DOHH2 (cell line): Measurements from ENCODE around the gene KLF16.

Experiments
- H3F3A ChIP-seq: fragments of 200-600 bp; sonication (generic), shearing (Covaris generic); 2 replicates; pipeline ENCODE4 v1.6.0; 2016; ENCODE audit warnings: antibody characterized with exemption, mild to moderate bottlenecking; ENCODE audit not compliant: control insufficient read depth, insufficient read depth
- H3K27ac ChIP-seq: fragments of 200-600 bp; sonication (generic); 2 replicates; pipeline ENCODE4 v1.5.1; 2014; ENCODE audit warnings: low read depth, mild to moderate bottlenecking, low read length, moderate library complexity
- H3K27me3 ChIP-seq: fragments of 200-600 bp; sonication (generic); 2 replicates; pipeline ENCODE4 v1.6.1; 2014; ENCODE audit warnings: mild to moderate bottlenecking, low read length, mixed read lengths; ENCODE audit not compliant: control insufficient read depth
- H3K36me3 ChIP-seq: fragments of 200-600 bp; sonication (generic); 2 replicates; pipeline ENCODE4 v1.6.1; 2014; ENCODE audit warnings: mild to moderate bottlenecking, low read length, moderate library complexity, mixed read lengths; ENCODE audit not compliant: control insufficient read depth
- H3K4me1 ChIP-seq: fragments of 200-600 bp; sonication (generic); 2 replicates; pipeline ENCODE4 v1.6.1; 2014; ENCODE audit warnings: mild to moderate bottlenecking, low read length, mixed read lengths; ENCODE audit not compliant: control insufficient read depth
- H3K4me2 ChIP-seq: fragments of 200-600 bp; sonication (generic); 2 replicates; pipeline ENCODE4 v1.6.0; 2014; ENCODE audit warnings: mild to moderate bottlenecking, low read length, moderate library complexity
- H3K4me3 ChIP-seq: fragments of 200-600 bp; sonication (generic); 2 replicates; pipeline ENCODE4 v1.5.1; 2014; ENCODE audit warnings: mild to moderate bottlenecking, low read length, mixed read lengths
- H3K79me2 ChIP-seq: fragments of 200-600 bp; sonication (generic); 2 replicates; pipeline ENCODE4 v1.6.1; 2014; ENCODE audit warnings: mild to moderate bottlenecking, low read length, mixed read lengths; ENCODE audit not compliant: control insufficient read depth
- H3K9me2 ChIP-seq: fragments of 200-600 bp; sonication (generic); replicated peaks from 2 replicates; pipeline ENCODE4 v1.6.1; 2014; ENCODE audit warnings: mild to moderate bottlenecking, low read length, mixed read lengths; ENCODE audit not compliant: control insufficient read depth
- H3K9me3 ChIP-seq: fragments of 200-600 bp; sonication (generic); 2 replicates; pipeline ENCODE4 v1.6.1; 2014; ENCODE audit warnings: antibody characterized with exemption, low read length, mixed read lengths; ENCODE audit not compliant: control insufficient read depth, insufficient read depth
- H4K20me1 ChIP-seq: fragments of 200-600 bp; sonication (generic); 2 replicates; pipeline ENCODE4 v1.6.0; 2014; ENCODE audit warnings: low read depth, mild to moderate bottlenecking, antibody characterized with exemption, low read length, moderate library complexity; ENCODE audit not compliant: control insufficient read depth, insufficient read depth
- CTCF ChIP-seq: fragments of 200-600 bp; sonication (generic); IDR thresholded peaks from one replicate; pipeline ENCODE4 v1.5.1; 2014; ENCODE audit warnings: antibody characterized with exemption, mild to moderate bottlenecking, low read depth, low read length; ENCODE audit not compliant: poor library complexity, severe bottlenecking
- EZH2phosphoT487 ChIP-seq: fragments of 200-600 bp; sonication (generic); IDR thresholded peaks from 2 replicates; pipeline ENCODE4 v1.6.1; 2017; ENCODE audit warnings: borderline replicate concordance, mild to moderate bottlenecking, antibody characterized with exemption, low read length, moderate library complexity, mixed read lengths

Gene KLF16

GRCh38 chr19:1884719-1885334 is 21.4 kb upstream of the KLF16 start:
- no peak for TF ChIP-seq CTCF
- no peak for TF ChIP-seq EZH2phosphoT487
- Histone ChIP-seq H4K20me1 (peaks cover 26% of the 10 kb centered on the region), H3K9me2 (no peaks in the 10 kb centered on the region), H3K79me2 (peaks cover 47% of the 10 kb centered on the region), H3K4me3 (peak overlapping the region; percentile 99), H3K36me3 (peaks cover 17% of the 10 kb centered on the region), H3F3A (no peaks in the 10 kb centered on the region), H3K4me1 (peaks cover 35% of the 10 kb centered on the region), H3K27me3 (no peaks in the 10 kb centered on the region), H3K4me2 (peak overlapping the region; percentile 98), H3K9me3 (no peaks in the 10 kb centered on the region), H3K27ac (no peak overlapping the region)

- Histone ChIP-seq H3K27ac (no peak overlapping the region), H3K9me3 (no peaks in the 10 kb centered on the region), H3K79me2 (peaks cover 47% of the 10 kb centered on the region), H3K9me2 (no peaks in the 10 kb centered on the region), H4K20me1 (peaks cover 26% of the 10 kb centered on the region), H3F3A (no peaks in the 10 kb centered on the region), H3K36me3 (peaks cover 17% of the 10 kb centered on the region), H3K4me1 (peaks cover 35% of the 10 kb centered on the region), H3K4me2 (peak overlapping the region; percentile 98), H3K4me3 (peak overlapping the region; percentile 99), H3K27me3 (no peaks in the 10 kb centered on the region)
- TF ChIP-seq EZH2phosphoT487 (no peak), CTCF (no peak)
Observed at GRCh38 chr19:1884291-1884718, 20.9 kb upstream of the KLF16 start.

DNA sequence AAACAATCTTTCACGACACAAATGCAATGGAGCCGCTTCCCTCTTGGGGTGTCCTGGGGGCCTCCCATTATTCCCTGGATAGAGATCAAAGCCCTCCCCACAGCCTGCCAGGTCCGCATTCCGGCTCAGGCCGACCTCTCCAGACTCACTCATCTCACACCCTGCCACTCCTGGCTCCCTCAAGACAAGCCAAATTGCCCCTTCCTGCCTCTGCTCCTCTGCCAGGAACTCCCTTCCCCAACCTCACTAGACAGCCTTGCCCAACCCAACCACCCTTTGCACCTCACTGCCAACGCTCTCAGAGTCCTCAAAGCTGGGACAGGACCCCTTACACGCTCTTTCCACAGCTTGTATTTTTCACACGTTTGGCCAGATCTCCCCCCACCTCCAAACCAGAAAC is 20.4 kb upstream of the KLF16 start:
- Histone ChIP-seq H3K9me3 (no peaks in the 10 kb centered on the region), H3K4me3 (peak overlapping the region; percentile 99), H3K79me2 (peaks cover 47% of the 10 kb centered on the region), H4K20me1 (peaks cover 26% of the 10 kb centered on the region), H3F3A (no peaks in the 10 kb centered on the region), H3K27me3 (no peaks in the 10 kb centered on the region), H3K4me1 (peaks cover 35% of the 10 kb centered on the region), H3K4me2 (peak overlapping the region; percentile 98), H3K36me3 (peaks cover 17% of the 10 kb centered on the region), H3K9me2 (no peaks in the 10 kb centered on the region), H3K27ac (no peak overlapping the region)
- TF ChIP-seq CTCF (no peak), EZH2phosphoT487 (no peak)
